ENCODE data around the gene CCDC180. TPM values are rescaled to one million over a fixed set of nuclear protein-coding genes. Genes with fewer than 3 reads are reported as not detected.

The CCDC180 gene
- total RNA-seq, 2 donors from 2014 or later: 4.9 to 10.9 TPM

DNA sequence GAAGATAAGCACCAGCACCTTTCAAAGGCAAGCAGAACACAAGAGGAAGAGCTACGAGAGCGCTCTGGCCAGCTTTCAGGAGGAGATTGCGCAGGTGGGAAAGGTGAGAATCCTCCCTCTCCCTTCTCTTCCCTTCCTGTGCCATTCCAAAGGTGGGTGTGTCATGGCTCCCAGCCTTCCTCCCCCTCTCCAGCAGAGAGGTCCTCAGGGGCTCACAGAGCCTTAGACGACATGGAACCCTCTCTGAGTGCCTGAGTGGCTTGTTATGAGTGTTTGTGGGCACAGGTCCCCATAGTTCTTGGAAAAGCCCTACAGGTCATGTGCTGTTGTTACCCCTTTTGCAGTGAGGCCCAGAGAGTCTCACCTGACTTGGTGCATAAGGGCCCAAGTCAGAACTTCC, 5.8 kb downstream of the CCDC180 start:
- Mint-ChIP-seq H3K36me3 (ENCODE audit: low read depth) (no peaks in the 10 kb centered on the region), H3K4me1 (peaks cover 7% of the 10 kb centered on the region)
- 94 to 97% methylated on average over 3 to 4 of the region's 4 CpGs for WGBS, 2 experiments (ENCODE audit: insufficient coverage in 1 of 2, insufficient read length in 1 of 2)

DNA sequence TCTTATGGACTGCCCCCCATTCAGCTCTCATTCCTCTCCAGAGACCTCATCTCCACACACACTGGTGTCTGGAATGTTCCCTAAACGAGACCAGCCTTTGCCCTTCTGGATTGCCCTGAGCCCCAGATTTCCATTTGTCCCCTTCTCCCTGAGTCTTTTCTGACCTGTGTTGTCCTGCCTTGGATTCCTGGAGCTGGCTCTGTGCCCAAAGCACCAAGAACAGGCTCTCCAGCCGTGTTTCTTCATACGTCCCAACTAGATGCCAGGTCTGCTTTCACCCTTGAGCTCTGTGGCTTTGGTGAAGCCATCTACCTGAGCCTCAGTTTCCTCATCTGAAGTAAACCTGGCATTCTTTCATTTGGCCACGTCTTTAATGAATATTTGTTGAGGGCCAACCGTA, 6.3 kb downstream of the CCDC180 start:
- Histone ChIP-seq H3K27ac (ENCODE audit: low read depth, low read length) (no peak overlapping the region), H3K27me3 (ENCODE audit: control insufficient read depth, insufficient read depth, low read length, poor library complexity, severe bottlenecking) (no peaks in the 10 kb centered on the region), H3K9me3 (ENCODE audit: control insufficient read depth, low read length) (no peaks in the 10 kb centered on the region), H3K4me3 (ENCODE audit: low read length) (no peak overlapping the region), H3K4me1 (ENCODE audit: control insufficient read depth, insufficient read depth, low read length) (no peaks in the 10 kb centered on the region), H3K9ac (ENCODE audit: extremely low read depth, low read length, poor library complexity, severe bottlenecking) (no peak overlapping the region), H3K36me3 (ENCODE audit: control insufficient read depth, insufficient read depth, low read length) (no peaks in the 10 kb centered on the region)
- Mint-ChIP-seq H3K4me1 (peaks cover 7% of the 10 kb centered on the region), H3K4me3 (no peak overlapping the region), H3K36me3 (ENCODE audit: low read depth) (no peaks in the 10 kb centered on the region), H3K27me3 (ENCODE audit: insufficient read depth) (no peaks in the 10 kb centered on the region), H3K27ac (no peak overlapping the region), H3K9me3 (no peaks in the 10 kb centered on the region)
- 93 to 95% methylated on average over 5 of the region's 5 CpGs for WGBS, 2 experiments (ENCODE audit: insufficient coverage in 1 of 2, insufficient read length in 1 of 2)
- TF ChIP-seq CTCF (conservative IDR thresholded peaks at IDR 0.05): no peak
- DNase-seq: no peak

More for the DNA sequence above, 5.8 kb downstream of the CCDC180 start:
- Histone ChIP-seq H3K4me1 (ENCODE audit: control insufficient read depth, insufficient read depth, low read length) (no peaks in the 10 kb centered on the region), H3K9ac (ENCODE audit: extremely low read depth, low read length, poor library complexity, severe bottlenecking) (no peak overlapping the region), H3K27me3 (ENCODE audit: control insufficient read depth, insufficient read depth, low read length, poor library complexity, severe bottlenecking) (no peaks in the 10 kb centered on the region), H3K9me3 (ENCODE audit: control insufficient read depth, low read length) (no peaks in the 10 kb centered on the region), H3K4me3 (ENCODE audit: low read length) (no peak overlapping the region), H3K36me3 (ENCODE audit: control insufficient read depth, insufficient read depth, low read length) (no peaks in the 10 kb centered on the region), H3K27ac (ENCODE audit: low read depth, low read length) (no peak overlapping the region)
- Mint-ChIP-seq H3K9me3 (no peaks in the 10 kb centered on the region), H3K4me3 (no peak overlapping the region), H3K27me3 (ENCODE audit: insufficient read depth) (no peaks in the 10 kb centered on the region), H3K27ac (no peak overlapping the region)
- no peak for TF ChIP-seq CTCF (conservative IDR thresholded peaks at IDR 0.05)
- no peak for DNase-seq

DNA sequence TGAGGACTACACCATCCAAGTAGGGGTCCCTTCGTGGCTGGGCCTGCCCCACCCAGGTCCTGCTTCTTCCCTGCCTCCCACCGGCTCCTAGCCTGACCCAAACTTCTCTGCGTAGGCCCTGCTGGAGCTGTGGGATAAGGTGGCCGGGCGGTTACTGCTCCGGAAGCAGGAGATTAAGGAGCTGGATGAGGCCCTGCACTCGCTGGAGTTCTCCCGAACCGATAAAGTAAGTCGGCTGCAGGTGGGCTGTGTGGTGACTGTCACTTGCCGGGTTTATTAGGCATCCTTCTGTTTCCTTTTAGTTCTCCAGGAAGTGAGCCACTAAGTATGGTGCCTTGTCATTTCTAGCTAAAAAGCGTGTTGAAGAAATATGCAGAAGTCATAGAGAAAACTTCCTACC, 7.0 kb downstream of the CCDC180 start:
- no peak overlapping the region for H3K27ac ChIP-seq (ENCODE audit: low read depth, low read length)
- H3K9me3 ChIP-seq (ENCODE audit: control insufficient read depth, low read length): no peaks in the 10 kb centered on the region
- DNase-seq: no peak
- H3K27me3 Mint-ChIP-seq (ENCODE audit: insufficient read depth): no peaks in the 10 kb centered on the region
- no peaks in the 10 kb centered on the region for H3K36me3 ChIP-seq (ENCODE audit: control insufficient read depth, insufficient read depth, low read length)
- no peak overlapping the region for H3K9ac ChIP-seq (ENCODE audit: extremely low read depth, low read length, poor library complexity, severe bottlenecking)
- H3K36me3 Mint-ChIP-seq (ENCODE audit: low read depth): no peaks in the 10 kb centered on the region
- no peaks in the 10 kb centered on the region for H3K27me3 ChIP-seq (ENCODE audit: control insufficient read depth, insufficient read depth, low read length, poor library complexity, severe bottlenecking)
- peaks cover 7% of the 10 kb centered on the region for H3K4me1 Mint-ChIP-seq
- H3K4me3 Mint-ChIP-seq: no peak overlapping the region
- TF ChIP-seq CTCF (conservative IDR thresholded peaks at IDR 0.05): no peak
- no peak overlapping the region for H3K27ac Mint-ChIP-seq
- no peaks in the 10 kb centered on the region for H3K4me1 ChIP-seq (ENCODE audit: control insufficient read depth, insufficient read depth, low read length)
- 95% methylated on average over 7 to 12 of the region's 12 CpGs for WGBS, 2 experiments (ENCODE audit: insufficient coverage in 1 of 2, insufficient read length in 1 of 2)
- no peaks in the 10 kb centered on the region for H3K9me3 Mint-ChIP-seq
- H3K4me3 ChIP-seq (ENCODE audit: low read length): no peak overlapping the region
